ENCODE data around the gene TULP1. TPM values are rescaled to one million over a fixed set of nuclear protein-coding genes. Genes with fewer than 3 reads are reported as not detected.

TULP1 gene
- total RNA-seq, 1 experiment from 2014 or later = not detected

DNA sequence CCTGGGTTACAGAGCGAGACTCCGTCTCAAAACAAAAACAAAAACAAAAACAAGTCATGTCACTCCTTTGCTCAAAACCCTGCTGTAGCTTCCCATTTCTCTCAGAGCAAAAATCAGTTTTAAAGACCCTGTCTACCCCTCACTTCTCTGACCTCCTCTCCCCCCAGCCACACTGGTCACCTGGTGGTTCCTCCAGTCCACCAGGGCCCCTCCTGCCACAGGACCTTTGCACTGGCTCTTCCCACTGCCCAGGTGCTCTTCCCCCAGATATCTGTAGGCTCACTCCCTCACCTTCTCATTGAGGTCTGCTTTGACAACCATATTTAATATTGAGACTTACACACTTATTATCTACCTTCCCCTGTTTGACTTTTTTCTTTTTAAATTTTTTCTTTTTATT lies 10.9 kb downstream of the TULP1 start:
- Mint-ChIP-seq H3K36me3 (ENCODE audit: insufficient read depth in 1 of 3, low read depth in 3 of 3) (peaks cover 0 to 4% (median 0%) of the 10 kb centered on the region in 3 experiments; a peak in 1 of 7 replicates), H3K4me1 (peaks cover 32 to 35% of the 10 kb centered on the region in 2 experiments), H3K4me3 (no peak overlapping the region), H3K27ac (no peak overlapping the region), H3K27me3 (ENCODE audit: low read depth) (peaks cover 32% of the 10 kb centered on the region), H3K9me3 (no peaks in the 10 kb centered on the region)
- Histone ChIP-seq H3K4me2 (ENCODE audit: insufficient read depth, insufficient read length, low read length) (no peak overlapping the region), H2AK5ac (ENCODE audit: insufficient read length, low read length) (no peak overlapping the region), H3K27ac (ENCODE audit: insufficient read length, low read depth, low read length) (no peak overlapping the region), H3K56ac (ENCODE audit: insufficient read length, low read depth, low read length) (no peak overlapping the region), H3K23me2 (ENCODE audit: insufficient read length, low read depth, low read length, poor library complexity, severe bottlenecking) (peaks cover 12% of the 10 kb centered on the region), H2BK15ac (ENCODE audit: low read depth, low read length) (no peak overlapping the region), H3K4me1 (ENCODE audit: insufficient read depth, low read length) (0 out of 2 replicates have a peak, but pooled peaks cover 2% of the 10 kb centered on the region), H4K91ac (ENCODE audit: insufficient read length, low read depth, low read length) (no peak overlapping the region), H4K8ac (replicated peaks; ENCODE audit: insufficient read length, low read depth, low read length) (no peak overlapping the region), H3T11ph (ENCODE audit: low read length) (no peak overlapping the region), H3K23ac (ENCODE audit: insufficient read length, low read depth, low read length) (no peak overlapping the region), H3K79me2 (ENCODE audit: insufficient read depth, low read length) (no peaks in the 10 kb centered on the region), H2AFZ (ENCODE audit: low read length) (no peak overlapping the region), H3K14ac (ENCODE audit: insufficient read depth, low read length) (no peak overlapping the region), H3K27me3 (ENCODE audit: insufficient read depth, low read length) (no peaks in the 10 kb centered on the region), H2BK12ac (ENCODE audit: insufficient read length, low read depth, low read length) (no peak overlapping the region), H4K5ac (ENCODE audit: insufficient read length, low read depth, low read length) (no peak overlapping the region), H3K9ac (ENCODE audit: extremely low read depth, insufficient read length, low read length) (no peak overlapping the region), H2BK120ac (ENCODE audit: low read depth, low read length, poor library complexity, severe bottlenecking) (no peak overlapping the region), H3K18ac (ENCODE audit: insufficient read length, low read depth, low read length) (no peak overlapping the region), H2BK20ac (ENCODE audit: low read depth, low read length, poor library complexity, severe bottlenecking) (no peak overlapping the region), H3K4ac (ENCODE audit: low read depth, low read length) (no peak overlapping the region), H3K79me1 (ENCODE audit: insufficient read depth, low read depth, low read length, poor library complexity, severe bottlenecking) (no peaks in the 10 kb centered on the region), H2BK5ac (ENCODE audit: insufficient read length, low read length) (no peak overlapping the region), H3K9me3 (ENCODE audit: control insufficient read depth, low read depth, low read length) (no peaks in the 10 kb centered on the region), H4K20me1 (ENCODE audit: control insufficient read depth, insufficient read depth, insufficient read length) (no peaks in the 10 kb centered on the region)
- DNase-seq = no peak
- no peak for TF ChIP-seq CTCF (conservative IDR thresholded peaks at IDR 0.05)
- WGBS (ENCODE audit: extremely low coverage, insufficient read length, low lambda C conversion rate) = no CpG with 5 or more reads among the region's 2 CpGs
